ENCODE results near the gene IER3. TPM values are rescaled to one million over a fixed set of nuclear protein-coding genes. Genes with fewer than 3 reads are reported as not detected.

IER3 gene
- total and polyA plus RNA-seq, 9 of the 15 experiments (the other 6 are each of a cell fraction or from before 2014, with no cell fraction given): 1.5 to 30.0 (median 11.5) TPM

- TF ChIP-seq ZNF592 (IDR thresholded peaks at IDR 0.05): 0 out of 2 replicates have a peak, but pooled peaks have one; percentile 36
- TF ChIP-seq FOXA3 (CRISPR knock-in tag; conservative IDR thresholded peaks at IDR 0.05 in 1 of 2, IDR thresholded peaks at IDR 0.05 in 1 of 2): no peak
- peak; percentile 18 for TF ChIP-seq KDM5B (IDR thresholded peaks at IDR 0.05; ENCODE audit: insufficient replicate concordance, low read depth, low read length)
- no peak; a peak in 1 of 4 replicates for TF ChIP-seq ZNF639 (CRISPR knock-in tag; conservative IDR thresholded peaks at IDR 0.05 in 1 of 2, IDR thresholded peaks at IDR 0.05 in 1 of 2)
- peak; percentile 88 for TF ChIP-seq SNRNP70 (optimal IDR thresholded peaks at IDR 0.05; ENCODE audit: low read depth, low read length)
- TF ChIP-seq POLR2G (IDR thresholded peaks at IDR 0.05; ENCODE audit: low read depth, low read length): peak; percentile 45; the same call in 1 of the 2 replicates
- no peak for TF ChIP-seq TBP (optimal IDR thresholded peaks at IDR 0.05; ENCODE audit: low read depth, low read length)
- no peak for TF ChIP-seq ZNF518B (CRISPR knock-in tag; IDR thresholded peaks at IDR 0.05)
- TF ChIP-seq ELF4 (CRISPR knock-in tag; IDR thresholded peaks at IDR 0.05): 0 out of 2 replicates have a peak, but pooled peaks have one; percentile 66
- 0 out of 2 replicates have a peak, but pooled peaks have one; percentile 2 for TF ChIP-seq NCOR1 (IDR thresholded peaks at IDR 0.05)
- TF ChIP-seq ESRRB (CRISPR knock-in tag; IDR thresholded peaks at IDR 0.05; ENCODE audit: borderline replicate concordance): 0 out of 2 replicates have a peak, but pooled peaks have one; percentile 34
- 0 out of 2 replicates have a peak, but pooled peaks have one; percentile 27 for TF ChIP-seq FOXP4 (CRISPR knock-in tag; IDR thresholded peaks at IDR 0.05; ENCODE audit: borderline replicate concordance)
- 0 out of 2 replicates have a peak, but pooled peaks have one; percentile 32 for TF ChIP-seq ZNF561 (CRISPR knock-in tag; conservative IDR thresholded peaks at IDR 0.05)
- peak; percentile 75; the same call in 1 of the 2 replicates for TF ChIP-seq PRMT5 (CRISPR knock-in tag; IDR thresholded peaks at IDR 0.05)
- peak in 1 of 2 experiments; percentile 33; a peak in 1 of 4 replicates for TF ChIP-seq TEAD1 (CRISPR knock-in tag; IDR thresholded peaks at IDR 0.05)
Measured at GRCh38 chr6:30720738-30721197, 23.6 kb downstream of the IER3 start (continued).
